ENCODE data around the gene DCAF6. TPM values are rescaled to one million over a fixed set of nuclear protein-coding genes. Genes with fewer than 3 reads are reported as not detected.

DCAF6 gene
- total and polyA plus RNA-seq, 3 donors from 2014 or later: 160 to 199 (median 173) TPM

GRCh38 chr1:168091063-168091462, 154.6 kb downstream of the DCAF6 start:
- Histone ChIP-seq H3K27me3 (no peaks in the 10 kb centered on the region), H3K27ac (peak overlapping the region in 1 of 2 donors; percentile 82), H3K9me3 (no peaks in the 10 kb centered on the region), H3K36me3 (ENCODE audit: low read depth, missing control alignments) (no peaks in the 10 kb centered on the region), H3K4me1 (peaks cover 35% of the 10 kb centered on the region), H3K4me3 (no peak overlapping the region)
- TF ChIP-seq POLR2A (IDR thresholded peaks at IDR 0.05): no peak
- whole genome bisulfite sequencing, 2 donors: 89% methylated on average over 9 of the region's 9 CpGs
- intact Hi-C loops (cut with DNase I; ENCODE audit: low total_unique reads): no loop called here
- no peak for DNase-seq

- intact Hi-C loops (cut with DNase I; ENCODE audit: low total_unique reads): no loop called here
- H3K27me3 ChIP-seq: no peaks in the 10 kb centered on the region
- peaks cover 35% of the 10 kb centered on the region for H3K4me1 ChIP-seq
- no peak overlapping the region for H3K4me3 ChIP-seq
- DNase-seq: peak; percentile 43
- peak overlapping the region; percentile 77 to 82 for H3K27ac ChIP-seq
- H3K36me3 ChIP-seq (ENCODE audit: low read depth, missing control alignments): no peaks in the 10 kb centered on the region
- TF ChIP-seq POLR2A (IDR thresholded peaks at IDR 0.05) (no peak), CTCF (IDR thresholded peaks at IDR 0.05) (no peak)
- WGBS, 2 donors: 45 to 47% methylated on average over 4 to 8 of the region's 8 CpGs
- H3K9me3 ChIP-seq: no peaks in the 10 kb centered on the region
Measured at GRCh38 chr1:168091720-168092550, 155.5 kb downstream of the DCAF6 start.

DNA sequence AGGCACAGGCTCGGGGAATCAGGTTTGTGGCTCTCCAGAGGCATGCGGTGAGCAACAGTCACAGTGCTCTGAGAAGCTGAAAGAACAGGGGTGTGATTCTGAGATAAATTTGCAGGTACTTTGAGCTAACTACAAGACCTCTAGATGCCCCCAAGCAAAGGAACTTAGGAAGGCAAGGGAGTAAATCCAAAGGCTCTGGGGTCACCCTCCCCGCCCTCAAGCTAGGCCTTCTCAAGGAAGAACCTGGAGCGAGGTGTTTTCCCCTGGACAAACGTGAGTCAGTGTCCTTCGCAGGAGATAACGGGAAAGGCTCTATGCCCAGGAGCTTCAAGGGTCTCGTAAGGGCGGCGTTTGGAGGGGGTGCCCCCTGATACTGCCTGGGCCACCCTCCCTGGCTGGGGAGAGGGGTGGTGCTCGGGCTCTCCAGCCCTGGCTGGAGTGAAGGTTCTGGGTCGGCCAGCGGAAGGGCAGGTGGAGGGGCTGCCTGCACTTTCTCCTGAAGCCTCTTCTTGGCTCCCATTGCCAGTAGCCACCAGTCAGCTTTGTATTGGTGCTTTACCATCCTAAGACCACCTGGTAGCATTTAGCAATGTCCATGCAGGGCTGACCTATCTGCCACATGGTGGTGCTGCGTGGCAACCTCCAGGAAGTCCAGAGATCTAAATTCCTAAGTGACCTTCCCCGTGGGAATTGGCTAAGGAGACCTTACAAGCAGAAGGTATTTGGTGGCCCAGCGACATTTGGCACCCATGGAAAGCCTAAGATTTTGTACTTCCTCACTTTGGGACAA, 156.3 kb downstream of the DCAF6 start:
- no peaks in the 10 kb centered on the region for H3K9me3 ChIP-seq
- H3K4me1 ChIP-seq: peaks cover 35% of the 10 kb centered on the region
- no peaks in the 10 kb centered on the region for H3K27me3 ChIP-seq
- 56 to 62% methylated on average over 14 to 16 of the region's 16 CpGs for WGBS, 2 donors
- H3K4me3 ChIP-seq: no peak overlapping the region
- peak; percentile 48 for DNase-seq
- intact Hi-C loops (cut with DNase I; ENCODE audit: low total_unique reads): no loop called here
- TF ChIP-seq CTCF (IDR thresholded peaks at IDR 0.05): peak in 2 of 3 experiments; percentile 15 to 19
- TF ChIP-seq POLR2A (IDR thresholded peaks at IDR 0.05): no peak
- peak overlapping the region; percentile 77 to 82 for H3K27ac ChIP-seq
- no peaks in the 10 kb centered on the region for H3K36me3 ChIP-seq (ENCODE audit: low read depth, missing control alignments)

GRCh38 chr1:168093616-168094015, 157.1 kb downstream of the DCAF6 start:
- no peak for DNase-seq
- H3K36me3 ChIP-seq (ENCODE audit: low read depth, missing control alignments): no peaks in the 10 kb centered on the region
- peaks cover 35% of the 10 kb centered on the region for H3K4me1 ChIP-seq
- no peaks in the 10 kb centered on the region for H3K9me3 ChIP-seq
- TF ChIP-seq CTCF (IDR thresholded peaks at IDR 0.05) (no peak), POLR2A (IDR thresholded peaks at IDR 0.05) (no peak)
- intact Hi-C loops (cut with DNase I; ENCODE audit: low total_unique reads): no loop called here
- no peaks in the 10 kb centered on the region for H3K27me3 ChIP-seq
- 85 to 96% methylated on average over 3 to 4 of the region's 4 CpGs for WGBS, 2 donors
- H3K27ac ChIP-seq: peak overlapping the region in 1 of 2 donors; percentile 82
- no peak overlapping the region for H3K4me3 ChIP-seq

DNA sequence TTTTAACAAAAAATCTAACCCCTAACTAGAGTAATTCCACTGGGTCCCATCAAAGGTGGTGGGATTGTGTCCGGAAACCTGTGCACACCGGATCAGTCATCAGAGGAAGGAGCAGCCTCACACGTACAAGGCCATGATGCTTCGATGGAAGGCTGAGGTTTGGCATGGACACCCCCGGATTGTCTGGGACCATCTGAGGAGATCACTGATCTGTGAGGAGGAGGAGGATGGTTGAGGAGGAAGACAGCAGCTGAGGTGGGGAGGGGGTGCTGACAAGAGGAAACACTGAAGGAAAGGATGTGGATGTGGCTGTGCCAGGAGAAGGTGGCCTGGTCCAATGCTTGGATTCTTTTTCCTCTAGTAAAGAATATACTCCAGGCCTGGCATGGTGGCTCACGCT, 159.0 kb downstream of the DCAF6 start:
- Histone ChIP-seq H3K4me1 (peaks cover 32% of the 10 kb centered on the region), H3K27me3 (no peaks in the 10 kb centered on the region), H3K4me3 (no peak overlapping the region), H3K27ac (no peak overlapping the region), H3K9me3 (no peaks in the 10 kb centered on the region), H3K36me3 (ENCODE audit: low read depth, missing control alignments) (no peaks in the 10 kb centered on the region)
- WGBS, 2 donors: 91 to 94% methylated on average over 6 of the region's 6 CpGs
- no peak for DNase-seq
- TF ChIP-seq CTCF (IDR thresholded peaks at IDR 0.05) (no peak), POLR2A (IDR thresholded peaks at IDR 0.05) (no peak)
- intact Hi-C loops (cut with DNase I; ENCODE audit: low total_unique reads): no loop called here
